SU-DHL-6 (cell line): ENCODE measurements around the gene FBXL16.
A peak's percentile ranks its signal among the peaks of the same experiment; 100 is the strongest.

Source experiments
- H2AFZ ChIP-seq: fragments of 200-600 bp; sonication (generic); 2 replicates; pipeline ENCODE4 v1.6.1; 2014; ENCODE audit warnings: low read depth, mild to moderate bottlenecking, moderate library complexity, mixed read lengths, antibody characterized with exemption, low read length; ENCODE audit not compliant: severe bottlenecking
- H3F3A ChIP-seq: fragments of 200-600 bp; shearing (Covaris generic); 2 replicates; pipeline ENCODE4 v1.6.0; 2016; ENCODE audit warnings: antibody characterized with exemption, mild to moderate bottlenecking; ENCODE audit not compliant: insufficient read depth
- H3K27ac ChIP-seq: fragments of 200-600 bp; sonication (generic); 2 replicates; pipeline ENCODE4 v1.5.1; 2016; ENCODE audit warnings: low read depth, mild to moderate bottlenecking, low read length, moderate library complexity, mixed read lengths
- H3K27me3 ChIP-seq: fragments of 200-600 bp; sonication (generic), shearing (Covaris generic); 2 replicates; pipeline ENCODE4 v1.6.0; 2014; ENCODE audit warnings: mild to moderate bottlenecking, low read length
- H3K36me3 ChIP-seq: fragments of 200-600 bp; sonication (generic); 2 replicates; pipeline ENCODE4 v1.6.1; 2014; ENCODE audit warnings: mild to moderate bottlenecking, low read length, mixed read lengths
- H3K4me2 ChIP-seq: fragments of 300-600, 200-600 bp; shearing (Covaris generic), sonication (generic); 2 replicates; pipeline ENCODE4 v1.6.0; 2014; ENCODE audit warnings: low read length, low read depth, mild to moderate bottlenecking; ENCODE audit not compliant: poor library complexity, severe bottlenecking
- H3K4me3 ChIP-seq: fragments of 200-600 bp; sonication (generic); 2 replicates; pipeline ENCODE4 v1.5.1; 2014; ENCODE audit warnings: antibody characterized with exemption, low read length, mild to moderate bottlenecking, mixed read lengths; ENCODE audit not compliant: insufficient read depth, poor library complexity, severe bottlenecking
- H3K79me2 ChIP-seq: fragments of 200-600 bp; sonication (generic); 2 replicates; pipeline ENCODE4 v1.6.1; 2014; ENCODE audit warnings: mild to moderate bottlenecking, low read length, moderate library complexity; ENCODE audit not compliant: insufficient read depth
- H3K9ac ChIP-seq: fragments of 200-600 bp; sonication (generic); 2 replicates; pipeline ENCODE4 v1.7.0; 2014; ENCODE audit warnings: mild to moderate bottlenecking, low read length
- H3K9me2 ChIP-seq: fragments of 200-600 bp; sonication (generic); replicated peaks from 2 replicates; pipeline ENCODE4 v1.6.1; 2014; ENCODE audit warnings: low read length; ENCODE audit not compliant: insufficient read depth
- H3K9me3 ChIP-seq: fragments of 200-600 bp; sonication (generic); 2 replicates; pipeline ENCODE4 v1.6.1; 2014; ENCODE audit warnings: low read length, mixed read lengths; ENCODE audit not compliant: insufficient read depth
- H4K20me1 ChIP-seq: fragments of 200-600 bp; sonication (generic); 2 replicates; pipeline ENCODE4 v1.6.1; 2014; ENCODE audit warnings: low read depth, mild to moderate bottlenecking, antibody characterized with exemption, low read length, moderate library complexity, mixed read lengths
- EZH2phosphoT487 ChIP-seq: fragments of 200-600 bp; sonication (generic), shearing (Covaris generic); conservative IDR thresholded peaks from 2 replicates; pipeline ENCODE4 v1.6.1; 2018; ENCODE audit warnings: mild to moderate bottlenecking, antibody characterized with exemption, low read length, moderate library complexity, mixed read lengths
- TF ChIP-seq, protein P1 (sequence below): fragments of 200-600 bp; sonication (generic); IDR thresholded peaks from one replicate; pipeline ENCODE4 v1.5.1; 2017; ENCODE audit warnings: antibody characterized with exemption, mild to moderate bottlenecking, low read length, moderate library complexity; ENCODE audit not compliant: insufficient read depth, poor library complexity, severe bottlenecking

FBXL16 gene

DNA sequence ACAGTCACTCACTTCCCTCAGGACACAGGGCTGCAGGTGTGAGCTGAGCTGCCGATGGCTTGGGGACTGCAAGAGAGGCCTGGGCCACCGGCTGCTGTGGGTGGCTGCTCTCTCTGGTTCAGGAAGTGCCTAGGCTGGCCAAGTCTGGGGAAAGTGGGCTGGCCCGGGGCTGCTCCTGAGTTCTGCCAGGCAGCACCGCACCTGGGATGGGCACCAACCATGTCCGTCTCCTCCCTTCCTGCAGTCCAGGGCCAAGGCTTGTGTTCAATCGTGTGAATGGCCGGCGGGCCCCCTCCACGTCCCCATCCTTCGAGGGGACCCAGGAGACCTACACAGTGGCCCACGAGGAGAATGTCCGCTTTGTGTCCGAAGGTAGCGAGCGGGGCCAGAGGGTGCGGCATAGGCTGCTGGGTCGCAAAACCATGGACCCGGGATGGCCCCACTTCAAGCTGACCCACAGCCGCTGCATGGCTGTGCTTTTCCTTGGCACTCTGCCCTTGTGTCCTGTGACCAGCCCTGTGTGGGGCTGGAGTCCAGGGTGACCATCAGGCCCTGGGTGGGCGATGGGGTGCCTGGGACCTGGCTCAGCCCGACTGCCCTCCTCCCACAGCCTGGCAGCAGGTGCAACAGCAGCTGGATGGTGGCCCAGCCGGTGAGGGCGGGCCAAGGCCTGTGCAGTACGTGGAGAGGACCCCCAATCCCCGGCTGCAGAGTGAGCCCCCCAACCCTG is 58.3 kb downstream of the FBXL16 start:
- Histone ChIP-seq H3K4me2 (peak overlapping the region; percentile 74), H3K79me2 (peaks cover 18% of the 10 kb centered on the region), H3K9me3 (no peaks in the 10 kb centered on the region), H3K4me3 (no peak overlapping the region), H3K36me3 (no peaks in the 10 kb centered on the region), H3K27ac (no peak overlapping the region; the same call in 1 of the 2 replicates), H3K27me3 (no peaks in the 10 kb centered on the region), H3K9me2 (no peaks in the 10 kb centered on the region), H2AFZ (no peak overlapping the region), H3K9ac (peak overlapping the region; percentile 88; the same call in 1 of the 2 replicates), H3F3A (peaks cover 18% of the 10 kb centered on the region), H4K20me1 (no peaks in the 10 kb centered on the region)
- TF ChIP-seq, protein P1, sequence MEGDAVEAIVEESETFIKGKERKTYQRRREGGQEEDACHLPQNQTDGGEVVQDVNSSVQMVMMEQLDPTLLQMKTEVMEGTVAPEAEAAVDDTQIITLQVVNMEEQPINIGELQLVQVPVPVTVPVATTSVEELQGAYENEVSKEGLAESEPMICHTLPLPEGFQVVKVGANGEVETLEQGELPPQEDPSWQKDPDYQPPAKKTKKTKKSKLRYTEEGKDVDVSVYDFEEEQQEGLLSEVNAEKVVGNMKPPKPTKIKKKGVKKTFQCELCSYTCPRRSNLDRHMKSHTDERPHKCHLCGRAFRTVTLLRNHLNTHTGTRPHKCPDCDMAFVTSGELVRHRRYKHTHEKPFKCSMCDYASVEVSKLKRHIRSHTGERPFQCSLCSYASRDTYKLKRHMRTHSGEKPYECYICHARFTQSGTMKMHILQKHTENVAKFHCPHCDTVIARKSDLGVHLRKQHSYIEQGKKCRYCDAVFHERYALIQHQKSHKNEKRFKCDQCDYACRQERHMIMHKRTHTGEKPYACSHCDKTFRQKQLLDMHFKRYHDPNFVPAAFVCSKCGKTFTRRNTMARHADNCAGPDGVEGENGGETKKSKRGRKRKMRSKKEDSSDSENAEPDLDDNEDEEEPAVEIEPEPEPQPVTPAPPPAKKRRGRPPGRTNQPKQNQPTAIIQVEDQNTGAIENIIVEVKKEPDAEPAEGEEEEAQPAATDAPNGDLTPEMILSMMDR, result no peak
- TF ChIP-seq EZH2phosphoT487, result no peak

DNA sequence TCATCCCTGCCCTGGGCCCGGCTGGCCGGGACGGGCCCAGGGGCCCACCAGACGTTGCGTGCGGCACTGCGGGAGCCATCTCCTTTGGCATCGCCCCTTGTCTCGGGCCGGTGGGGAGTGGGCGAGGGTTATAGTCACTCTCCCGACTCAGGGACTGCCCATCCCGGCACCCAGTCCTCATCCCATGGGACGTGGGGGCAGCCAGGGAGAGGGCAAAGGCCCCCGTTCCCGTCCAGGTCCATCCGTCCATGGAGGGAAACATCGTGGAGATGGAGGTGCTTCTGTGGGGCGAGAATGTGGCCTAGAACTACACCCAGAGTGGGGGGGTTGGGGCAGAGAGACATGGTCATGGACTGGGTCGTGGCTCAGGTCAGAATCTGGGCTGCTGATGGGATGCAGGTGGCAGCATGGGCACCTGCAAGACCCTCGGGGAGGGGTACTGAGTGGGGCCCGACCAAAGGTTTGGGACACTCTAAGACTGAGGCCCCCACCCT is 58.9 kb downstream of the FBXL16 start:
- Histone ChIP-seq H3K36me3 (no peaks in the 10 kb centered on the region), H3K9ac (no peak overlapping the region), H3K27me3 (no peaks in the 10 kb centered on the region), H3K4me3 (no peak overlapping the region), H3K9me2 (no peaks in the 10 kb centered on the region), H2AFZ (no peak overlapping the region), H3K27ac (no peak overlapping the region), H3K79me2 (peaks cover 18% of the 10 kb centered on the region), H4K20me1 (no peaks in the 10 kb centered on the region), H3K9me3 (no peaks in the 10 kb centered on the region), H3F3A (peaks cover 18% of the 10 kb centered on the region), H3K4me2 (no peak overlapping the region)
- no peak for TF ChIP-seq EZH2phosphoT487
- TF ChIP-seq, protein P1, result no peak

- no peaks in the 10 kb centered on the region for H4K20me1 ChIP-seq
Observed at GRCh38 chr16:645852-646678, 59.5 kb downstream of the FBXL16 start.

More at GRCh38 chr16:645852-646678, 59.5 kb downstream of the FBXL16 start:
- H3K79me2 ChIP-seq, result peaks cover 18% of the 10 kb centered on the region
- TF ChIP-seq EZH2phosphoT487, result no peak
- TF ChIP-seq, protein P1, result no peak
- H3K9me2 ChIP-seq, result no peaks in the 10 kb centered on the region
- no peak overlapping the region for H3K27ac ChIP-seq
- peaks cover 18% of the 10 kb centered on the region for H3F3A ChIP-seq
- no peak overlapping the region for H3K4me2 ChIP-seq
- no peak overlapping the region for H3K9ac ChIP-seq
- H2AFZ ChIP-seq, result no peak overlapping the region
- no peaks in the 10 kb centered on the region for H3K36me3 ChIP-seq
- no peaks in the 10 kb centered on the region for H3K9me3 ChIP-seq
- no peaks in the 10 kb centered on the region for H3K27me3 ChIP-seq
- no peak overlapping the region for H3K4me3 ChIP-seq
